Astrocyte (in vitro differentiated cells and primary cell): ENCODE measurements around the gene ARHGAP26.

ENCODE experiments used
- CTCF ChIP-seq: IDR thresholded peaks from 2 replicates; pipeline ENCODE4 v1.5.1; 2011; ENCODE audit warnings: low read depth, mild to moderate bottlenecking, inconsistent platforms, low read length, moderate library complexity; ENCODE audit not compliant: insufficient read depth
- EZH2 ChIP-seq: IDR thresholded peaks from 2 replicates; pipeline ENCODE4 v1.6.1; 2012; ENCODE audit warnings: mild to moderate bottlenecking, low read length, inconsistent platforms; ENCODE audit not compliant: insufficient read depth

DNA sequence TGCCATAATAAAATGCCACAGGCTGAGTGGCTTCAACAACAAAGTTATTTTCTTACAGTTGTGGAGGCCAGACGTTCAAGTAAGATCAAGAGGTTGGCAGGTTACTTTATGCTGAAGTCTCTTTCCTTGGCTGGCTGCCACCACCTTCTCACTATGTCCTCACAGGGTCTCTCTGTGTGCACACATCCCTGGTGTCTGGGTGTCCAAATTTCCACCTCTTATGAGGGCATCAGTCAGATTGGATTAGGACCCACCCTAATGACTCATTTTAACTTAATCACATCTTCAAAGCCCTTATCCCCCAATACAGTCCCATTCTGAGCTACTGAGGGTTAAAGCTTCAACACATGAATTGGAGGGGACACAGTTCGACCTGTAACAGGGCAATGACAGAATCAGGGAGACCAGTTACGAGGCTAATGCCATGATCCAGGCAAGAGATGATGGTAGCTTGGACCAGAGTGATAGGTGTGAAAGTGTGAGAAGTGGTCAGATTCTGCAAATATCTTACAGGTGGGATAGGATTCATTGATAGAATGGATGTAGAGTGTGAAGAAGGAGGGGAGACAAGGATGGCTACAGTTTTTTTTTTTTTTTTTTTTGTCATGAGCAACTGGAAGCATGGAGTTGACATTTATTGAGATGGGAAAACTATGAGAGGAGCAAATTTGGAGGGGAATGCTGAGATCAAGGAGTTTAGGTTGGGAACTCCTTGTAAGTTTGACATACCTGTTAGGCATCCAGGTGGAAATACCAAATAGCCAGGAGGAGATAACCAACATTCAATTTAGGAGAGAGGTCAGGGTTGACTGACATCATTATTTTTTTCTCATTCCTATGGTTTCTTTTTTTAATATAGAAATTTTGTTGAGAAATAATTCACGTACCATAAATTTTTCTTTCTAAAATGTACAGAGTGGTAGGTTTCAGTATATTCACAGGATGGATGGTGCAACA lies 44.7 kb upstream of the ARHGAP26 start:
- TF ChIP-seq CTCF = no peak
- TF ChIP-seq EZH2 = no peak
